ENCODE data around the gene BICDL1.

DNA sequence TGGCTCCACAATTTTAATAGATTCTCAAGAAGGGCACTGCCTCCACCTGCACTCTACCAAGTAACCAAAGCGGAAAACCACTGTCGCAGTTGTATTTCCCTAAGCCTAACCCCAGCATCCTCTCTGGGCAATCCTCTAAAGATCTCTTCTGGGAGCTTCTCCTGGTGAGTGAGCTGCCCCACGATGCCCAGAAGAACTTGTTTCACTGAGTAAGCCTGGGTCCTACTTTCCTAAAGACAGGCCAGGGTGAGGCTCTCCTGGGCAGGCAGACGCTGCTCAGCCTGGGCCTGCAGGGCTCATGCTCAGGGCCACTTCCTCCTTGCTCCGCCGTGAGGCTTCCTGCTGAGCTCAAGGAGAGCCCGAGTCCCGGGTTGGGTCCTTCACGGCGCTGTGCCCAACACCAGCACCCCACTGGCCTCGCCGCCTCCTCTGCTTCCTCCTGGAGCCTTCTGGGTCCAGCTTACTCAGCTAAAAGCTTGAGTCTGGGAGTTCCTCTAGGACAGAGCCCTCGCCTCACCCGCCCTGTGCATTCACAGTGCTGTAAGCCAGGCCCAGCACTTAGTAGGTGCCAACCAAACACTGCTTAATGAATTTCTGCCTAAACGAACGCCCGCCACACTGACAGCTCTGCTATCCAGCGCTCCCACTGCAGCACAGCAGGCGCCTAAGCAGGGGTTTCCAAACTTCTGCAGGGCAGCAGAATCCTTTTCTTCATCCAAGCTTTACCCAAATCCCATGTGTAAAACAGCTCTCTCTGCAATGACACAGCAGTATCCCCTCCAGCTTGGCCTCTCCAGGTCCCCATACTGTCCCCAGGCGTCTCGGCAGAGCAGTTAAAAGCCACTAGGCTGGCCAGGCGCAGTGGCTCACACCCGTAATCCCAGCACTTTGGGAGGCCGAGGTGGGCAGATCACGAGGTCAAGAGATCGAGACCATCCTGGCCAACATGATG is 121.8 kb downstream of the BICDL1 start:
- TF ChIP-seq EZH2 (IDR thresholded peaks at IDR 0.05; ENCODE audit: insufficient read depth, poor library complexity, severe bottlenecking) (no peak), EZH2phosphoT487 (IDR thresholded peaks at IDR 0.05; ENCODE audit: insufficient read depth, low read depth) (no peak)

All from GM23248 (cell line).